GM12878 (cell line): ENCODE data around the gene GRK2. TPM values are rescaled to one million over a fixed set of nuclear protein-coding genes. Genes with fewer than 3 reads are reported as not detected.

Experiments
- ATAC-seq: fragments of 200-7000 bp; cut with Tn5 transposase; 3 replicates; pipeline ENCODE4 v1.9.1; 2020; ENCODE audit warnings: mild to moderate bottlenecking, moderate library complexity
- BruUV-seq: library from RNA; stranded (reverse); fragments of 400-500 nt; replicated peaks from 2 replicates; lab custom pipeline; 2021; lab: Mats Ljungman, UMichigan
- CTCF ChIA-PET: fragments of 300-600 bp; sonication (Branson Sonifier 250); formaldehyde crosslinking; extraction: SDS; loops from one replicate; lab custom pipeline; 2021; ENCODE audit warnings: inconsistent platforms; lab: Yijun Ruan, JAX
- POLR2A ChIA-PET: fragments of 350-600 bp; formaldehyde crosslinking; extraction: SDS; loops from one replicate; lab custom pipeline; 2021; ENCODE audit warnings: inconsistent platforms; lab: Charles Lee
- RAD21 ChIA-PET: fragments of 300-600 bp; sonication (Branson Sonifier 250); formaldehyde crosslinking; loops from one replicate; lab custom pipeline; 2023; ENCODE audit warnings: antibody characterized with exemption; ENCODE audit not compliant: unreplicated experiment; lab: Charles Lee
- SMC1A ChIA-PET: fragments of 300-600 bp; sonication (Branson Sonifier 250); formaldehyde crosslinking; loops from one replicate; lab custom pipeline; 2023; ENCODE audit not compliant: unreplicated experiment, uncharacterized antibody; lab: Charles Lee
- DNase-seq: peaks from one replicate; pipeline ENCODE4 v3.0.0-alpha.2; 2011; ENCODE audit warnings: low read depth, low spot score
- FAIRE-seq: peaks from 3 replicates; lab custom pipeline; 2011; peaks lifted over from hg19 to GRCh38; lab: Jason Lieb, UNC
- H2AFZ ChIP-seq: 2 replicates; pipeline ENCODE4 v1.6.0; 2011; ENCODE audit warnings: low read depth, low read length, control low read depth; ENCODE audit not compliant: control insufficient read depth
- H3K27ac ChIP-seq: 2 replicates; pipeline ENCODE4 v1.5.1; 2011; ENCODE audit warnings: control low read depth; ENCODE audit not compliant: control insufficient read depth, insufficient read depth
- H3K27me3 ChIP-seq, 2 experiments: replicated peaks in 1 of 2; 2 replicates each; pipeline versions ENCODE4 v1.6.0 to v1.6.1; 2011; ENCODE audit warnings: low read length in 1 of 2; ENCODE audit not compliant: control insufficient read depth in 2 of 2, insufficient read depth in 2 of 2
- H3K36me3 ChIP-seq, 2 experiments: 2 replicates each; pipeline ENCODE4 v1.5.1; 2011; ENCODE audit warnings: low read length in 1 of 2; ENCODE audit not compliant: control insufficient read depth in 2 of 2, insufficient read depth in 2 of 2
- H3K4me1 ChIP-seq: 2 replicates; pipeline ENCODE4 v1.6.1; 2011; ENCODE audit warnings: mild to moderate bottlenecking, low read length, moderate library complexity, mixed read lengths; ENCODE audit not compliant: control insufficient read depth, insufficient read depth
- H3K4me2 ChIP-seq: 2 replicates; pipeline ENCODE4 v1.6.0; 2011; ENCODE audit warnings: control low read depth; ENCODE audit not compliant: control insufficient read depth, insufficient read depth
- H3K4me3 ChIP-seq: fragments of 200-600 bp; sonication (generic); 2 replicates; pipeline ENCODE4 v1.5.1; 2016
- H3K79me2 ChIP-seq: 2 replicates; pipeline ENCODE4 v1.6.0; 2011; ENCODE audit warnings: low read length; ENCODE audit not compliant: control insufficient read depth, insufficient read depth
- H3K9ac ChIP-seq: 2 replicates; pipeline ENCODE4 v1.8.0; 2011; ENCODE audit warnings: low read length, control low read depth, mixed read lengths; ENCODE audit not compliant: control insufficient read depth, insufficient read depth
- H3K9me3 ChIP-seq: replicated peaks from 3 replicates; pipeline ENCODE4 v1.5.1; 2011; ENCODE audit warnings: mild to moderate bottlenecking, low read length; ENCODE audit not compliant: control insufficient read depth, insufficient read depth
- H4K20me1 ChIP-seq: 2 replicates; pipeline ENCODE4 v1.6.0; 2011; ENCODE audit not compliant: control insufficient read depth, insufficient read depth
- BHLHE40 ChIP-seq, 2 experiments: fragments of 450-650 bp in 1 of 2; IDR thresholded peaks; 2 replicates each; pipeline ENCODE4 v1.6.1; 2011 to 2017; ENCODE audit warnings: low read depth in 2 of 2, borderline replicate concordance in 1 of 2, improper control_type of control experiment in 1 of 2, low read length in 1 of 2, mild to moderate bottlenecking in 1 of 2
- EP300 ChIP-seq, 2 experiments: fragments of 150-350 bp in 1 of 2; IDR thresholded peaks; 2 replicates each; pipeline ENCODE4 v1.6.1; 2011 to 2012; ENCODE audit warnings: low read depth in 2 of 2, low read length in 2 of 2, borderline replicate concordance in 1 of 2, improper control_type of control experiment in 1 of 2, inconsistent platforms in 1 of 2; ENCODE audit not compliant: control insufficient read depth in 1 of 2
- JUND ChIP-seq: IDR thresholded peaks from 2 replicates; pipeline ENCODE4 v1.6.1; 2012; ENCODE audit warnings: low read depth, mild to moderate bottlenecking, low read length, improper control_type of control experiment, moderate library complexity
- KDM1A ChIP-seq: fragments of 200-600 bp; sonication (generic); IDR thresholded peaks from 2 replicates; pipeline ENCODE4 v1.6.1; 2016; ENCODE audit warnings: borderline replicate concordance
- MEF2A ChIP-seq: IDR thresholded peaks from 2 replicates; pipeline ENCODE4 v1.6.1; 2011; ENCODE audit warnings: low read depth, mild to moderate bottlenecking, low read length, moderate library complexity; ENCODE audit not compliant: insufficient read depth
- NFYB ChIP-seq: IDR thresholded peaks from 2 replicates; pipeline ENCODE4 v1.6.1; 2011; ENCODE audit warnings: low read depth, mild to moderate bottlenecking, low read length, improper control_type of control experiment, moderate library complexity; ENCODE audit not compliant: insufficient read depth
- NR2F1 ChIP-seq: fragments of 450-650 bp; conservative IDR thresholded peaks from 2 replicates; pipeline ENCODE4 v1.6.1; 2017; ENCODE audit warnings: mild to moderate bottlenecking
- POU2F2 ChIP-seq: IDR thresholded peaks from 3 replicates; pipeline ENCODE4 v1.6.1; 2011; ENCODE audit warnings: low read depth, mild to moderate bottlenecking, low read length, borderline replicate concordance
- SREBF1 ChIP-seq: IDR thresholded peaks from 2 replicates; pipeline ENCODE4 v1.6.1; 2012; ENCODE audit warnings: mild to moderate bottlenecking, low read length
- SRF ChIP-seq, 2 experiments: IDR thresholded peaks; 2 replicates each; pipeline ENCODE4 v1.6.1; 2011; ENCODE audit warnings: low read depth in 2 of 2, low read length in 2 of 2, mild to moderate bottlenecking in 1 of 2, moderate library complexity in 1 of 2
- STAT1 ChIP-seq: fragments of 450-650 bp; conservative IDR thresholded peaks from 2 replicates; pipeline ENCODE4 v1.6.1; 2014; ENCODE audit warnings: antibody characterized with exemption, mild to moderate bottlenecking
- SUPT20H ChIP-seq: IDR thresholded peaks from 2 replicates; pipeline ENCODE4 v1.6.1; 2011; ENCODE audit warnings: low read depth, mild to moderate bottlenecking, low read length, moderate library complexity, borderline replicate concordance; ENCODE audit not compliant: control insufficient read depth
- TARDBP ChIP-seq: IDR thresholded peaks from 2 replicates; pipeline ENCODE4 v1.6.1; 2016; ENCODE audit warnings: borderline replicate concordance
- WRNIP1 ChIP-seq: IDR thresholded peaks from 2 replicates; pipeline ENCODE4 v1.6.1; 2011; ENCODE audit warnings: low read depth, low read length, improper control_type of control experiment, borderline replicate concordance
- YBX1 ChIP-seq: fragments of 450-650 bp; IDR thresholded peaks from 2 replicates; pipeline ENCODE4 v1.6.1; 2016; ENCODE audit warnings: antibody characterized with exemption
- ZNF207 ChIP-seq: fragments of 450-650 bp; IDR thresholded peaks from 2 replicates; pipeline ENCODE4 v1.6.1; 2014; ENCODE audit warnings: antibody characterized with exemption, mild to moderate bottlenecking, borderline replicate concordance
- WGBS: methylation state at CpG from one replicate; pipeline ENCODE4 v1.1.6; 2016; ENCODE audit warnings: low lambda C conversion rate; ENCODE audit not compliant: insufficient replicate concordance, insufficient coverage; ENCODE audit errors: missing lambda C conversion rate; 5-methylcytosine and 5-hydroxymethylcytosine counted together
- in situ Hi-C: fragments of 300-500 bp; cut with MboI; formaldehyde crosslinking; loops from 9 replicates; pipeline ENCODE4 v1.14.3; 2018; ENCODE audit warnings: mixed read lengths
- intact Hi-C: fragments of 100-400 bp; cut with micrococcal nuclease; formaldehyde crosslinking; loops from one replicate; pipeline ENCODE4 v1.14.2; 2022; ENCODE audit not compliant: unreplicated experiment
- polyA plus RNA-seq, 11 experiments: library from polyadenylated mRNA; depleted of rRNA in 4 of 11; unstranded in 6 of 11; stranded (reverse) in 5 of 11; fragments of >200 nt; fragmentation: Nextera tagmentation in 4 of 11; fragmentation: Illumina TruSeq in 1 of 11; extraction: Ambion mirVana in 4 of 11; extraction: Trizol in 1 of 11; gene quantifications; 1 replicate in 1 of 11; 2 replicates in 10 of 11; pipeline versions ENCODE4 v1.2.1 to v1.2.3, GENCODE V29; 2011 to 2016; ENCODE audit warnings: inconsistent platforms in 2 of 11, missing spikeins in 2 of 11, low read depth in 1 of 11
- total RNA-seq, 4 experiments: library from RNA; depleted of rRNA in 3 of 4; stranded (reverse); fragments of >200 nt in 3 of 4; fragmentation: Illumina TruSeq in 1 of 4; extraction: Trizol in 1 of 4; gene quantifications; 2 replicates each; pipeline versions ENCODE4 v1.2.1 to v1.2.3, GENCODE V29; 2013 to 2021
- TF ChIP-seq, protein P1 (sequence below): fragments of 450-650 bp; IDR thresholded peaks from 2 replicates; pipeline ENCODE4 v1.6.1; 2017; ENCODE audit warnings: mild to moderate bottlenecking
- TF ChIP-seq, protein P2 (sequence below), 3 experiments: IDR thresholded peaks in 2 of 3; conservative IDR thresholded peaks in 1 of 3; 2 replicates each; pipeline ENCODE4 v1.5.1; 2011; ENCODE audit warnings: low read depth in 3 of 3, low read length in 3 of 3, mild to moderate bottlenecking in 3 of 3, control low read depth in 2 of 3, moderate library complexity in 2 of 3, inconsistent platforms in 1 of 3, mixed read lengths in 1 of 3; ENCODE audit not compliant: control insufficient read depth in 2 of 3, insufficient read depth in 1 of 3; ENCODE audit errors: extremely low read depth in 1 of 3

Gene GRK2
- total and polyA plus RNA-seq, 10 of the 15 experiments (the other 5 are each of a cell fraction or from before 2014, with no cell fraction given): 1.0 to 160 (median 66.1) TPM

DNA sequence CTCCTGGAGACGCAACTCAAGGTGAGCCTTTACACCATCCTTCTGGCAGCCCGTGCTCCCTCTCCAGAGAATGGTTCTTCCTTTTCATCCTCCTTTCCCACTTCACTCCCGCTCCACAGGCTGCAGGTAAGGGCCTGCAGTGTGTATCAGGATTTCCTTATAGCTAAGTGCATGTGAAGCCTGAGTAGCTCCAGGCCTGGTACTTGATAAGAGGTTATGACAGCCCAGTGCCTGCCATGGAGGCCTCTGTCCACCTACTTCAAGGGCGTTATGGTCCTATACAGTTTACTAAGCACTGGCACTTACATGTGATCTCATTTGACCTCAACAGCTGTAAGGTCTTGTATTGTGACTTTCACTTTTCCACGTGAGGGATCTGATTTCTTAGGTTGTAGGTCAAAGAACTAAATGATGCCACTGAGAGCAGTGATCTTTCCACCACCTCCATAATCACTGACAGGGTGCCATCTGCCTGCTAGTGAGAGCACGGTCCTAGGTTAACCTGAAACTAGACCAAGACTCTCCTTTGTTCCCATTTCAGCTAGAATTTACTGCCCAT is 55.1 kb downstream of the GRK2 start:
- Histone ChIP-seq H3K79me2 (no peaks in the 10 kb centered on the region), H4K20me1 (no peaks in the 10 kb centered on the region), H3K9ac (no peak overlapping the region), H3K4me3 (no peak overlapping the region), H3K27me3 (no peaks in the 10 kb centered on the region), H3K36me3 (no peaks in the 10 kb centered on the region), H3K27ac (no peak overlapping the region), H3K9me3 (no peaks in the 10 kb centered on the region), H3K4me1 (peaks cover 3% of the 10 kb centered on the region), H2AFZ (no peak overlapping the region), H3K4me2 (no peak overlapping the region)
- ATAC-seq: no peak
- BruUV-seq: no TSS peak
- ChIA-PET CTCF (interaction anchor here (0.5 to 12.1 kb wide), 8 partner anchors 17 to 370 kb away, joined by 3 to 151 read pairs (median 20); partner anchors contain the start of gene POLD4), RAD21 (interaction anchor here (1.2 to 7.0 kb wide), 4 partner anchors 26 to 60 kb away, joined by 3 to 64 read pairs (median 4); no protein-coding TSS in a partner anchor), SMC1A (interaction anchor here (1.1 to 7.6 kb wide), 6 partner anchors 24 to 60 kb away, joined by 4 to 82 read pairs (median 18); partner anchors contain the start of gene POLD4), POLR2A (interaction anchor here (0.5 to 2.8 kb wide), 4 partner anchors 25 to 574 kb away, joined by 3 to 10 read pairs (median 4); partner anchors contain the start of gene POLD4)
- in situ Hi-C loops: no loop called here
- intact Hi-C loops: no loop called here
- FAIRE-seq: peak; percentile 7
- WGBS: 44% methylated on average over 6 of the region's 6 CpGs
- no peak for DNase-seq
- TF ChIP-seq NFYB (no peak), NR2F1 (peak; percentile 68), SRF (IDR thresholded peaks at IDR 0.05; ENCODE audit: low read depth in 2 of 2, low read length in 2 of 2) (no peak), SUPT20H (no peak), JUND (no peak), KDM1A (no peak), ZNF207 (no peak), STAT1 (no peak), SREBF1 (no peak), WRNIP1 (no peak), MEF2A (no peak), YBX1 (no peak), POU2F2 (no peak), BHLHE40 (IDR thresholded peaks at IDR 0.05; ENCODE audit: borderline replicate concordance in 1 of 2, low read depth in 2 of 2, low read length in 1 of 2) (peak in 1 of 2 experiments; percentile 31; a peak in 1 of 4 replicates), TARDBP (no peak), EP300 (IDR thresholded peaks at IDR 0.05; ENCODE audit: borderline replicate concordance in 1 of 2, control insufficient read depth in 1 of 2, low read depth in 2 of 2, low read length in 2 of 2) (no peak)
- TF ChIP-seq, protein P1, sequence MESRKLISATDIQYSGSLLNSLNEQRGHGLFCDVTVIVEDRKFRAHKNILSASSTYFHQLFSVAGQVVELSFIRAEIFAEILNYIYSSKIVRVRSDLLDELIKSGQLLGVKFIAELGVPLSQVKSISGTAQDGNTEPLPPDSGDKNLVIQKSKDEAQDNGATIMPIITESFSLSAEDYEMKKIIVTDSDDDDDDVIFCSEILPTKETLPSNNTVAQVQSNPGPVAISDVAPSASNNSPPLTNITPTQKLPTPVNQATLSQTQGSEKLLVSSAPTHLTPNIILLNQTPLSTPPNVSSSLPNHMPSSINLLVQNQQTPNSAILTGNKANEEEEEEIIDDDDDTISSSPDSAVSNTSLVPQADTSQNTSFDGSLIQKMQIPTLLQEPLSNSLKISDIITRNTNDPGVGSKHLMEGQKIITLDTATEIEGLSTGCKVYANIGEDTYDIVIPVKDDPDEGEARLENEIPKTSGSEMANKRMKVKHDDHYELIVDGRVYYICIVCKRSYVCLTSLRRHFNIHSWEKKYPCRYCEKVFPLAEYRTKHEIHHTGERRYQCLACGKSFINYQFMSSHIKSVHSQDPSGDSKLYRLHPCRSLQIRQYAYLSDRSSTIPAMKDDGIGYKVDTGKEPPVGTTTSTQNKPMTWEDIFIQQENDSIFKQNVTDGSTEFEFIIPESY: no peak
- TF ChIP-seq, protein P2, sequence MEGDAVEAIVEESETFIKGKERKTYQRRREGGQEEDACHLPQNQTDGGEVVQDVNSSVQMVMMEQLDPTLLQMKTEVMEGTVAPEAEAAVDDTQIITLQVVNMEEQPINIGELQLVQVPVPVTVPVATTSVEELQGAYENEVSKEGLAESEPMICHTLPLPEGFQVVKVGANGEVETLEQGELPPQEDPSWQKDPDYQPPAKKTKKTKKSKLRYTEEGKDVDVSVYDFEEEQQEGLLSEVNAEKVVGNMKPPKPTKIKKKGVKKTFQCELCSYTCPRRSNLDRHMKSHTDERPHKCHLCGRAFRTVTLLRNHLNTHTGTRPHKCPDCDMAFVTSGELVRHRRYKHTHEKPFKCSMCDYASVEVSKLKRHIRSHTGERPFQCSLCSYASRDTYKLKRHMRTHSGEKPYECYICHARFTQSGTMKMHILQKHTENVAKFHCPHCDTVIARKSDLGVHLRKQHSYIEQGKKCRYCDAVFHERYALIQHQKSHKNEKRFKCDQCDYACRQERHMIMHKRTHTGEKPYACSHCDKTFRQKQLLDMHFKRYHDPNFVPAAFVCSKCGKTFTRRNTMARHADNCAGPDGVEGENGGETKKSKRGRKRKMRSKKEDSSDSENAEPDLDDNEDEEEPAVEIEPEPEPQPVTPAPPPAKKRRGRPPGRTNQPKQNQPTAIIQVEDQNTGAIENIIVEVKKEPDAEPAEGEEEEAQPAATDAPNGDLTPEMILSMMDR (IDR thresholded peaks at IDR 0.05 in 2 of 3, conservative IDR thresholded peaks at IDR 0.05 in 1 of 3; ENCODE audit: control insufficient read depth in 2 of 3, extremely low read depth in 1 of 3, insufficient read depth in 1 of 3, low read depth in 3 of 3, low read length in 3 of 3): 0 out of 6 replicates have a peak, but pooled peaks of 1 of the 3 experiments have one; percentile 0
